Right lobe of liver (tissue), 4 donors: ENCODE data around the gene CYTH2.

Source experiments
- POLR2A ChIP-seq: fragments of 450-650 bp; IDR thresholded peaks from one replicate; pipeline ENCODE4 v1.6.1; 2017; ENCODE audit warnings: antibody characterized with exemption, mild to moderate bottlenecking
- TF ChIP-seq, protein P1 (sequence below), 4 donors: fragments of 200-600 bp in 3 of 4; fragments of 450-650 bp in 1 of 4; IDR thresholded peaks; one replicate each; pipeline versions ENCODE4 v1.5.1 to v1.8.0; 2016 to 2022; ENCODE audit warnings: antibody characterized with exemption in 4 of 4, mild to moderate bottlenecking in 2 of 4
- donor health status: DM: no; HTN: no; CAD: no.
- donor health status: DM: no; HTN: no; CAD: no.
- donor health status: DM: no; HTN: yes; CAD: no.

DNA sequence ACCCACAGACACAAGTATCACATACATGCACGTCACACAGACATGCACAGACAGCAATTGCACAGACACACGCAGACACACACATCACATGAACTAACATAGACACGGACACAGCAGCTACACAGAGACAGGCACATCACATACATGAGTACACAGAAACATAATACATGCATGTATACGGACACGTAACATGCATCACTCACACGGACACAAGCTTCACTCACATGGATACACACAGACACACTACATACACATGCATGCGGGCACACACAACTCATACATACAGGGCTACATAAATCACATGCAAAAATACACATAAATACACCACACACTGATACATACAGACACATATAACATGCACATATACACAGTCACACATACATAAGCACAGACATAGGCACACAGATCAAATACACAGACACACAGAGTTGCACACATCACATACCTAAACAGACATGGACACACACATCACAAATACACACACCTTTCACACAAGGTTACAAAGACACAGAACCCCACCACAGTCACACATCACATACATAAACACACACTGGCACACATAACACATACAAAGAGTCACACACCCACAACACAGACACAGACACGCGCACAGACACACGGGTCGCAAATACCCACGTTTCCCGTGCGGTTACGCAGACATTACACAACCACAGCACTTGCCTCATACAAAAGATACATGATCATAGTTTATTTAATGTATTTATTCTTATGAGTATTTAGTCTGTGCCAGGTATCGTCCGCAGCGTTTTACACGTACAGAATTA is 43.5 kb downstream of the CYTH2 start:
- TF ChIP-seq POLR2A = no peak
- TF ChIP-seq, protein P1, sequence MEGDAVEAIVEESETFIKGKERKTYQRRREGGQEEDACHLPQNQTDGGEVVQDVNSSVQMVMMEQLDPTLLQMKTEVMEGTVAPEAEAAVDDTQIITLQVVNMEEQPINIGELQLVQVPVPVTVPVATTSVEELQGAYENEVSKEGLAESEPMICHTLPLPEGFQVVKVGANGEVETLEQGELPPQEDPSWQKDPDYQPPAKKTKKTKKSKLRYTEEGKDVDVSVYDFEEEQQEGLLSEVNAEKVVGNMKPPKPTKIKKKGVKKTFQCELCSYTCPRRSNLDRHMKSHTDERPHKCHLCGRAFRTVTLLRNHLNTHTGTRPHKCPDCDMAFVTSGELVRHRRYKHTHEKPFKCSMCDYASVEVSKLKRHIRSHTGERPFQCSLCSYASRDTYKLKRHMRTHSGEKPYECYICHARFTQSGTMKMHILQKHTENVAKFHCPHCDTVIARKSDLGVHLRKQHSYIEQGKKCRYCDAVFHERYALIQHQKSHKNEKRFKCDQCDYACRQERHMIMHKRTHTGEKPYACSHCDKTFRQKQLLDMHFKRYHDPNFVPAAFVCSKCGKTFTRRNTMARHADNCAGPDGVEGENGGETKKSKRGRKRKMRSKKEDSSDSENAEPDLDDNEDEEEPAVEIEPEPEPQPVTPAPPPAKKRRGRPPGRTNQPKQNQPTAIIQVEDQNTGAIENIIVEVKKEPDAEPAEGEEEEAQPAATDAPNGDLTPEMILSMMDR (IDR thresholded peaks at IDR 0.05) = no peak
